Tibial artery (tissue), 4 donors: ENCODE data around the gene ITIH4.
A peak's percentile ranks its signal among the peaks of the same experiment; 100 is the strongest.

Experiments
- DNase-seq, 2 donors: peaks; one replicate each; pipeline ENCODE4 v3.0.0-alpha.2; 2019
- H3K27ac ChIP-seq, 2 donors: fragments of 200-600 bp; sonication (generic) in 1 of 2; 1 replicate in 1 of 2; 2 replicates in 1 of 2; pipeline ENCODE4 v1.5.1; 2018 to 2019; ENCODE audit warnings: mild to moderate bottlenecking in 1 of 2
- H3K27me3 ChIP-seq, 2 donors: fragments of 200-600 bp; sonication (generic) in 1 of 2; one replicate each; pipeline versions ENCODE4 v1.5.1 to v1.6.0; 2016 to 2019
- H3K36me3 ChIP-seq, 3 donors: fragments of 200-600 bp; sonication (generic) in 2 of 3; one replicate each; pipeline ENCODE4 v1.5.1; 2016 to 2019; ENCODE audit warnings: mild to moderate bottlenecking in 2 of 3
- H3K4me1 ChIP-seq, 4 donors: fragments of 200-600 bp; sonication (generic) in 2 of 4; 1 replicate in 3 of 4; 2 replicates in 1 of 4; pipeline ENCODE4 v1.5.1; 2016 to 2019
- H3K4me3 ChIP-seq, 2 donors: fragments of 200-600 bp; sonication (generic) in 1 of 2; 1 replicate in 1 of 2; 2 replicates in 1 of 2; pipeline ENCODE4 v1.5.1; 2018 to 2019; ENCODE audit warnings: mild to moderate bottlenecking in 2 of 2
- H3K9me3 ChIP-seq, 3 donors: fragments of 200-600 bp; sonication (generic) in 1 of 3; one replicate each; pipeline ENCODE4 v1.5.1; 2016 to 2019
- intact Hi-C: fragments of 100-400 bp; cut with DNase I; formaldehyde crosslinking; loops from one replicate; pipeline ENCODE4 v1.15.0; 2023; ENCODE audit warnings: low total_unique reads
- TF ChIP-seq, protein P1 (sequence below), 2 experiments: fragments of 200-600 bp in 1 of 2; fragments of 450-650 bp in 1 of 2; IDR thresholded peaks; one replicate each; pipeline ENCODE4 v1.5.1; 2017 to 2019; ENCODE audit warnings: antibody characterized with exemption in 2 of 2, mild to moderate bottlenecking in 1 of 2, moderate library complexity in 1 of 2

ITIH4 gene

DNA sequence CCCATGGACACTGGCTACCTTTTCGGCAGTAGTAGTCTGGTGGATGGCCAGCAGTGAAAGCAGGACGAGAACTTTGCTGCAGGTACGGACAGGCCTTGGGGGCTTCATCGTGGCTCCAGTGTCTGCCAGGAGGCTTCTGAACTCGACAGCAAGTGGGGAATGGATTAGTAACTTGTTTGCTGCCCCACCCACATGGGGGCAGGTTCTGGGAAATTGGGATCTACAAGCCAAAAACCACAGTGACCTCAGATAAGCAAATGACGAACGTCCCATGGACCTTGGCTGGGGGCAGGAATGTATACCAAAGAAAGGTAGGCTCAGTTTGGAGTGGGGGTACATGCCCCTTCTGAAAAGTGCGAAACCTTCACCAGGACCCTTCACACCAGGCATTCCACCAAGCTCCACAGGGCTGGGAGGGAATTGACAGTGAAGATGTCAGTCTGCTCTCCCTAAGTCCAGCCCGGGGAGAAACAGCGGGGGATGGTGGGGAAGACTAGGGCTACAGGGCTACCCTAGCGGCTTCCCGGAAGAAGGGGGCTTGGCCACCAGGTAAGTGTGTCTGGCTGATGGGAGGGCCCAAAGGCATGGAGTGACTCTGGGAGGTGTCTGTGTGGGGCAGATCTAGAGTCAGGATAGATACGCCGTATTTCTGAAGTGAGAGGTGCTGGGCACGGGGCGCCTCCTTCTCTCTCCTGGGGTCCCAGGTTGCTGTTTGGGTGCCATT, at the start of gene ITIH4:
Gene ITIH4, minus strand, starts transcription at position 138 of the 724 bp plus-strand sequence. Its CDS starts 30 bp downstream, at position 108.
- Histone ChIP-seq H3K27ac (peak within 1 kb of the TSS; percentile 90 to 92), H3K27me3 (no peaks in the 10 kb centered on the region), H3K36me3 (peaks cover 16 to 36% (median 18%) of the 10 kb centered on the region in 3 donors), H3K4me1 (peaks cover 0 to 81% (median 57%) of the 10 kb centered on the region in 4 donors), H3K4me3 (peak within 1 kb of the TSS; percentile 38 to 58), H3K9me3 (no peaks in the 10 kb centered on the region)
- TF ChIP-seq, protein P1, sequence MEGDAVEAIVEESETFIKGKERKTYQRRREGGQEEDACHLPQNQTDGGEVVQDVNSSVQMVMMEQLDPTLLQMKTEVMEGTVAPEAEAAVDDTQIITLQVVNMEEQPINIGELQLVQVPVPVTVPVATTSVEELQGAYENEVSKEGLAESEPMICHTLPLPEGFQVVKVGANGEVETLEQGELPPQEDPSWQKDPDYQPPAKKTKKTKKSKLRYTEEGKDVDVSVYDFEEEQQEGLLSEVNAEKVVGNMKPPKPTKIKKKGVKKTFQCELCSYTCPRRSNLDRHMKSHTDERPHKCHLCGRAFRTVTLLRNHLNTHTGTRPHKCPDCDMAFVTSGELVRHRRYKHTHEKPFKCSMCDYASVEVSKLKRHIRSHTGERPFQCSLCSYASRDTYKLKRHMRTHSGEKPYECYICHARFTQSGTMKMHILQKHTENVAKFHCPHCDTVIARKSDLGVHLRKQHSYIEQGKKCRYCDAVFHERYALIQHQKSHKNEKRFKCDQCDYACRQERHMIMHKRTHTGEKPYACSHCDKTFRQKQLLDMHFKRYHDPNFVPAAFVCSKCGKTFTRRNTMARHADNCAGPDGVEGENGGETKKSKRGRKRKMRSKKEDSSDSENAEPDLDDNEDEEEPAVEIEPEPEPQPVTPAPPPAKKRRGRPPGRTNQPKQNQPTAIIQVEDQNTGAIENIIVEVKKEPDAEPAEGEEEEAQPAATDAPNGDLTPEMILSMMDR (IDR thresholded peaks at IDR 0.05), result no peak
- DNase-seq, result peak in 1 of 2 donors; percentile 84
- intact Hi-C loops, result no loop called here

DNA sequence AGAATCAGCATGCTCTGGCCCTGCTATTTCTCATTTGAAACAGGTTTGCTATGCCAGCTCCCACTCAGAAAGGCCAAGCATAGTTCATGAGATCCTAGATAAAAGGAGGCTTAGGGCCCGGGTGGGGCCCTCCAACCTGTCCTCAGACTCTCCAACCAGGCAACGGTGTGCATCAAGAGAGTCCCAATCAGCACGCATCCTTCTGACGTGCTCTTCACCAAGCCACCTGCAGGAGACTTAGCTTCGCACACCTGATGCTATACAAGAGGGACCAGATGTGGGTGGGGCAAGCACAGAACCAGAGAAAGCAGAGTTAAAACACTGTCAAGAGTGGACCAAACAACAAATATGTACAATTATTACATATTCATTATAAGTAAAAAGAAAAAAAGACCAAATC, 49.6 kb upstream of the ITIH4 start:
- Histone ChIP-seq H3K27ac (no peak overlapping the region), H3K9me3 (no peaks in the 10 kb centered on the region), H3K4me1 (peaks cover 0 to 11% (median 1%) of the 10 kb centered on the region in 4 donors), H3K36me3 (peaks cover 9 to 29% (median 19%) of the 10 kb centered on the region in 3 donors), H3K4me3 (no peak overlapping the region), H3K27me3 (no peaks in the 10 kb centered on the region)
- intact Hi-C loops, result no loop called here
- TF ChIP-seq, protein P1 (IDR thresholded peaks at IDR 0.05), result no peak
- no peak for DNase-seq

- peaks cover 0 to 14% (median 1%) of the 10 kb centered on the region in 4 donors for H3K4me1 ChIP-seq
- H3K27ac ChIP-seq, result no peak overlapping the region
- H3K36me3 ChIP-seq, result peaks cover 9 to 29% (median 19%) of the 10 kb centered on the region in 3 donors
- no peaks in the 10 kb centered on the region for H3K27me3 ChIP-seq
- DNase-seq, result no peak
- no peaks in the 10 kb centered on the region for H3K9me3 ChIP-seq
- TF ChIP-seq, protein P1 (IDR thresholded peaks at IDR 0.05), result no peak
- intact Hi-C loops, result no loop called here
- H3K4me3 ChIP-seq, result no peak overlapping the region
Observed at GRCh38 chr3:52879581-52879980, 49.1 kb upstream of the ITIH4 start.

GRCh38 chr3:52879090-52879489, 48.6 kb upstream of the ITIH4 start:
- H3K27me3 ChIP-seq, result no peaks in the 10 kb centered on the region
- H3K27ac ChIP-seq, result no peak overlapping the region
- H3K36me3 ChIP-seq, result peaks cover 9 to 29% (median 19%) of the 10 kb centered on the region in 3 donors
- H3K4me3 ChIP-seq, result no peak overlapping the region
- peaks cover 0 to 19% (median 1%) of the 10 kb centered on the region in 4 donors for H3K4me1 ChIP-seq
- intact Hi-C loops, result no loop called here
- H3K9me3 ChIP-seq, result no peaks in the 10 kb centered on the region
- TF ChIP-seq, protein P1 (IDR thresholded peaks at IDR 0.05), result no peak
- no peak for DNase-seq

DNA sequence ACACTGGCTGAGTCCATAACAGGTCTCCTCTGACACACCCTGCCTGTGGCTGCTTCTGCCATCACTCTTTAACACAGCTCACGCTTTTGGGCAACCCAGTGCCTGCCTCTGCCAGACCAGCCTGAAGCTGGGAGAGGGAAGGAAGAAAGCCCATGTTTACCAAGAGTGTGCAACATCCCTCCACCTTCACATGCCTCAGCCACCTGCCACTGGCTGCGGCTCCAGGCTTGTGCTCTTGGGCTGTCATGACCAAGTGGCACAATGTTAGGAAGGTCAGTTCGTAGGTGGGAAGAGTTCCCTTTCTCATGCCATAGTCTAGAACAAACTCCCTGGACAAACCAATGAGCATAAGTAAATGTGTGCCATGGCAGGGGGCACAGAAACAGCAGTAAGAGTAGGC, 46.6 kb upstream of the ITIH4 start:
- intact Hi-C loops, result no loop called here
- Histone ChIP-seq H3K27me3 (no peaks in the 10 kb centered on the region), H3K9me3 (no peaks in the 10 kb centered on the region), H3K27ac (no peak overlapping the region), H3K4me1 (peaks cover 0 to 26% (median 4%) of the 10 kb centered on the region in 4 donors), H3K4me3 (no peak overlapping the region), H3K36me3 (peaks cover 9 to 29% (median 19%) of the 10 kb centered on the region in 3 donors)
- no peak for DNase-seq
- TF ChIP-seq, protein P1 (IDR thresholded peaks at IDR 0.05), result no peak
